Measurements from ENCODE around the gene ACYP2.
"Not testable (repeated sequence)": the region's sequence is repeated elsewhere in the genome, so short reads cannot be mapped to it uniquely, and the experiment has no call there.

Gene ACYP2

DNA sequence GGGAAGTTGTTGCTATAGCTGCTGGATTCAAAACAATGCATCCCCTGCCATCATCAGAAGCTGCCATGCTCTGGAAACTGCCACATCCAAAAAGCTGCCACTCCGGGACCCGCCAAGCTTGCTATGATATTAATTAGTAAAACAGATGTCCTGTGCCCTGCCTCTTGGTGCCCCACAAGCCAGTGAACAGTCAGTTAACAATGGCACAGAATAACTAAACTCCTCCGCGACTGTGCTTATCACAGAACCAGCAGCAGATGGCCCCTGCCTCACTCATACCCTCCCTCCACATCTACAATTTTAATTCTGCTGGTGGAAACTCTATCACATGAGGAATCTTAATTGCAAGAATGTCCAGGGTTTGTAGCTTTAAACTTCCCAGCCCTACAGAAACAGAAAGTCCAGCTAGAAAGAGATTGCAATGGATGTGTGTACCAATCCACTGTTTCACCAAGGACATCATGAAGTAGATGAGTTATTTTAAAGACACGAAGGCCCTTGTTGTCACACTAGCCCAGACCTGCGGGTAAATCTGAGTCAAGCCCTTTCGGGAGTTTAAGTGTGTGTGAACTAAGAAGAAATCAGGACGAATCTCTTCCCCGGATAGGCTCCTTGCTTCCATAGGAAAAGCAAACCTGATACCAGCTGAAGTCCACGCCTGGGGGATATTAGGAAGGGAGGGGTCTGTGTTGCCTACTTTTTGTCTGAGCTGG, 7.4 kb upstream of the ACYP2 start:
- TF ChIP-seq, protein P1, sequence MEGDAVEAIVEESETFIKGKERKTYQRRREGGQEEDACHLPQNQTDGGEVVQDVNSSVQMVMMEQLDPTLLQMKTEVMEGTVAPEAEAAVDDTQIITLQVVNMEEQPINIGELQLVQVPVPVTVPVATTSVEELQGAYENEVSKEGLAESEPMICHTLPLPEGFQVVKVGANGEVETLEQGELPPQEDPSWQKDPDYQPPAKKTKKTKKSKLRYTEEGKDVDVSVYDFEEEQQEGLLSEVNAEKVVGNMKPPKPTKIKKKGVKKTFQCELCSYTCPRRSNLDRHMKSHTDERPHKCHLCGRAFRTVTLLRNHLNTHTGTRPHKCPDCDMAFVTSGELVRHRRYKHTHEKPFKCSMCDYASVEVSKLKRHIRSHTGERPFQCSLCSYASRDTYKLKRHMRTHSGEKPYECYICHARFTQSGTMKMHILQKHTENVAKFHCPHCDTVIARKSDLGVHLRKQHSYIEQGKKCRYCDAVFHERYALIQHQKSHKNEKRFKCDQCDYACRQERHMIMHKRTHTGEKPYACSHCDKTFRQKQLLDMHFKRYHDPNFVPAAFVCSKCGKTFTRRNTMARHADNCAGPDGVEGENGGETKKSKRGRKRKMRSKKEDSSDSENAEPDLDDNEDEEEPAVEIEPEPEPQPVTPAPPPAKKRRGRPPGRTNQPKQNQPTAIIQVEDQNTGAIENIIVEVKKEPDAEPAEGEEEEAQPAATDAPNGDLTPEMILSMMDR (conservative IDR thresholded peaks at IDR 0.05; ENCODE audit: low read depth, low read length), result no peak
- DNase-seq (ENCODE audit: low read depth), result no peak
- no peak overlapping the region for H3K4me3 ChIP-seq (ENCODE audit: low read length)

DNA sequence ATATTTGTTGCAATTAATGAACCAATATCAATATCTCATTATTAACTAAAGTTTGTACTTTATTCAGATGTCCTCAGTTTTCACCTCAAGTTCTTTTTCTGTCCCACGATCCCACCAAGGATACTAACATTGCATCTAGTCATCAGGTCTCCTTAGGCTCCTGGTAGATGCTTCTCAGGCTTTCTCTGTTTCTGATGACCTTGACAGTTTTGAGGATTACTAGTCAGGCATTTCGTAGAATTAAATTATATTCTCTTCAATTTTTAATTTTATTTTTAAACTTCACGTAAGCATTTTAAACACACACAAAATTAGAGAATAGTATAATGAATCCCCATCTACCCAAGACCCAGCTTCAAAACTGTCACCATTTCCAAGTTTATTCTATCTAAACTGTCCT, 5.6 kb upstream of the ACYP2 start:
- no peak overlapping the region for H3K4me3 ChIP-seq (ENCODE audit: low read length)
- TF ChIP-seq, protein P1 (conservative IDR thresholded peaks at IDR 0.05; ENCODE audit: low read depth, low read length), result no peak
- no peak for DNase-seq (ENCODE audit: low read depth)

DNA sequence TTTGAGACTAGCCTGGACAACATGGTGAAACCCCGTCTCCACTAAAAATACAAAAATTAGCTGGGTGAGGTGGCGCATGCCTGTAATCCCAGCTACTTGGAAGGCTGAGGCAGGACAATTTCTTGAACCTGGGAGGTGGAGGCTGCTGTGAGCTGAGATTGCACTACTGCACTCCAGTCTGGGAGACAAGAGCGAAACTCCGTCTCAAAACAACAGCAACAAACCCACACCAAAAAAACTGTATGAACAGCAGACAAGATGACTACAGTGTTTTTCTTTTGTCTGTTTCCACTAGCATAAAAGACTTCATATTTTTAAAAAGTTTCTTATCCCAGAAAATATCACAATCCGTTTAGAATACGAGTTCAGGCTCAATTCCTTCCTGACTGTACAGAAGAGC, 936 bp upstream of the ACYP2 start:
- DNase-seq (ENCODE audit: low read depth); H3K4me3 ChIP-seq (ENCODE audit: low read length): not testable (repeated sequence)

DNA sequence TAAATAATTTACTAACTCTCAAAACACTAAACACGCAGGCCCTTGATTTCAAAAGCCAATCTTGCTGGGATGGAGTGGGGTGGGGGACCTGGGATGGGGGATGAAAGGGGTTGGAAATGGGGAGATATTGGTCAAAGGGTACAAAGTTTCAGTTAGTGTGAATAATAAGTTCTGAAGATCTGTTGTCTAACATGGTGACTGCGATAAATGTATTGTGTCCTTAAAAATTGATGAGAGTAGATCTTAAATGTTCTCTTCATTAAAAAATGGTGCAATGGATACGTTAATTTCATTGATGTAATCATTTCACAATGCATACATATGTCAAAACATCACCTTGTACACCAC, 505 bp upstream of the ACYP2 start:
- DNase-seq (ENCODE audit: low read depth), result no peak
- TF ChIP-seq, protein P1 (conservative IDR thresholded peaks at IDR 0.05; ENCODE audit: low read depth, low read length), result no peak

DNA sequence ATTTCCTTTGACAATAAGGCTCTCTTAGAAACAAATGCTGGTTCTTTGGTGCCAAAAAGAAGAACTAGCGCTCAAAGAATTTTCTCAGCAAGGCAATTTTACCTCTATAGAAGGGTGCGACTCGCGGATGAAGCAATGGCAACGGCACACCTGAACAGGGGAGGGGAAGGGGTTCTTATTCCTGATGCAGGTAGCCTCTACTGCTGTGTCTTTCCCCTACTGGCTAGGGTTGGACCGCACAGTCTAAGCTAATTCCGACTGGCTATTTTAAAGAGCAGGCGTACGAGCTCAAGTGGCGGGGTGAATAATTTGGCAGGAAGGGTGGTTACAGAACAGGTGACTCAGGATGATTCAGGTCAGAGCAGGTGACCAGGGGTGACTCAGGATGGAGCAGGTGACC, 1.2 kb downstream of the ACYP2 start:
- not testable (repeated sequence) for DNase-seq (ENCODE audit: low read depth); H3K4me3 ChIP-seq (ENCODE audit: low read length)

More for the DNA sequence above, 505 bp upstream of the ACYP2 start:
- H3K4me3 ChIP-seq (ENCODE audit: low read length), result peak overlapping the region; percentile 85

DNA sequence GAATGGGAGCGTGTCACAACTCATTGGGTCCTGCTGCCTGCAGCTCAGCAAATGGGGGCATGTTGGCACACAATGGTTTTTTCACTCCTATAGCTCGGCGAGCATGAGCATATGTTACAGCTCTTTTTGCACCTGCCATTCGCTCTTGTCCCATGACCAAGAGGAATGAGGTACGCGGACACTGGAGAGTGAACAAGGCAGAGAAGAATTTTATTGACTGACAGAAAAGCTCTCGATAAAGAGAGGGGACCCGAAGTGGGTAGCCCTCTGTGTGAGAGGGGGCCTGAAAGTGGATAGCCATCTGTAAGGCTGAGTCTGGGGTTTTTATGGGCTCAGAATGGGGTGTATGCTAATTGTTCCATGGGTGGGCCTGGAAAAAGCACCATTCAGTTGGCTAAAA, 5.5 kb downstream of the ACYP2 start:
- H3K4me3 ChIP-seq (ENCODE audit: low read length), result no peak overlapping the region
- DNase-seq (ENCODE audit: low read depth), result no peak
- TF ChIP-seq, protein P1 (conservative IDR thresholded peaks at IDR 0.05; ENCODE audit: low read depth, low read length), result no peak

DNA sequence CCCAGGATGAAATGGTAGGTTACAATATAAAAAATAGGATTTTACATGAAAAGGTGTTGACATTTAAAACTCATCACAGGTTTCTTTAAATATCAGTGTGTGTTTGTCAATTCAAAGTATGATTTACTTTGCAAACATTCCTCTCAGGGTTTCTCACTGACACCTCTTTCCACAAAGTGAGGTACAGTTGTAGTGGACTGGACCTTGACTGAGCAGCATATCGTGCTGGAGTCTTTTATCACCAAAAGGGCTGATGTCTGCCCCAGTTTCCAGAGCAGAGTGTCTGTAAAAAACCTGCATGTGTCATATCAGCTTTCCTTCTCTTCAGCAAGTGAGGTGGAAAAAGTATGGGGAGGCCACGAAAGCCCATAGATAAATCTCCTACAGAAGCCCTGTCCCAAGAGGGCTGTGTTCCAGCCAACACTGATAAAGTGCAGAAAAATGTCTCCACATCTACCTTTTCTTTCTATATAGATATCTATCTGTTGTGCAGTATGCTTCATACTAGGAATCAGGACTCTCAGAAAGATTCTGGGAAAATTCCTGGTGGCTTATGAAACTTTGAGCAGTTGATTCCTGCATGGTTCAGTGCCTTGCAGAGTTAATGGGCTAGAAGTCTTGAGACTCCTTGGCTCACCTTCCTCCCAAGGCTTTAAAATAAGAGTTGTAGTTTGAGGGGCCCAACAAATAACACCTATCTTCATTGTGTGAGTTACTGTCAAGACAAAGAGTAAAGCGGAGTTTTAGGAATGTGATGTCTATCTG, 6.9 kb downstream of the ACYP2 start:
- TF ChIP-seq, protein P1 (conservative IDR thresholded peaks at IDR 0.05; ENCODE audit: low read depth, low read length), result no peak
- DNase-seq (ENCODE audit: low read depth), result peak; percentile 28
- H3K4me3 ChIP-seq (ENCODE audit: low read length), result no peak overlapping the region

DNA sequence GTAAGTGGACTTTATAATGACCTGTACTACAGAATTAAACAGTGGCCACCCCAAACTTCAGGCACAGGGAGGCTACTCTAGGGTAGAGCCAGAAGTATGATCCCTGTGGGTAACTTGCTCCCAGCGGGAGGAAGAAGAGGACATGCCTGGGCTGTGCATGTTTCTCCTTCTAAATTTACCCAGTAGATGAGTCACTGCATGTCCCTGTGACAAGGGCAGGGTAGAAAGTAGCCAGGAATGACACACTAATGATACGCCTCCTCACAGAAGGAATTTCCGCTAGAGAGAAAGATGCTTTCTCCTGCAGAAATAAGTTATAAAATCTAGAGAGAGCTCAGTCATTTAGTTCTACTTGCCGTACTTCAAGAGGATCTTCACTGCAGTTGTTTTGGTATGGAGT, 7.5 kb downstream of the ACYP2 start:
- TF ChIP-seq, protein P1 (conservative IDR thresholded peaks at IDR 0.05; ENCODE audit: low read depth, low read length), result no peak
- DNase-seq (ENCODE audit: low read depth), result no peak
- no peak overlapping the region for H3K4me3 ChIP-seq (ENCODE audit: low read length)

DNA sequence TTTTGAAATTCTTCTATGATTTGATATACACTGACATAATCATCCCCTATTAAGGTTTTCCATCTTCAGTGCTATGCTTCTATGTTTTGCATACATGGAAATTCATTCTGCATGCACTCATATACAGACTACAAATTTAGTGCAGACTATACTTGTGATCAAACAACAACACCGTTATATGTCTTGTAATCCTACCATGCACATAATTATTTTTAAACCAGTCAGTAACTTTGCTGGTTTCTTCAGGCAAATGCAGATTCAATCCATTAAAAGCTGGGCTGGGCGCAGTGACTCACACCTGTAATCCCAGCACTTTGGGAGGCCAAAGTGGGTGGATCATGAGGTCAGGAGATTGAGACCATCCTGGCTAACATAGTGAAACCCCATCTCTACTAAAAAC, 11.8 kb downstream of the ACYP2 start:
- H3K4me3 ChIP-seq (ENCODE audit: low read length); DNase-seq (ENCODE audit: low read depth): not testable (repeated sequence)
